Endometrial microvascular endothelial cells (primary cell): ENCODE measurements around the gene HSFX4. TPM values are rescaled to one million over a fixed set of nuclear protein-coding genes. Genes with fewer than 3 reads are reported as not detected.
"Not testable (repeated sequence)": the region's sequence is repeated elsewhere in the genome, so short reads cannot be mapped to it uniquely, and the experiment has no call there.

ENCODE experiments used
- in situ Hi-C: cut with HindIII; loops from 2 replicates; pipeline ENCODE4 v1.10.0; 2017; ENCODE audit warnings: low sequenced_read_pairs, low pct_unique_long_range_greater_than_20kb; ENCODE audit errors: inconsistent ontology term
- total RNA-seq: library from RNA; depleted of rRNA; stranded (reverse); fragments of >200 nt; gene quantifications from one replicate; pipeline ENCODE4 v1.2.3, GENCODE V29; 2015; ENCODE audit errors: inconsistent ontology term

The HSFX4 gene
- total RNA-seq = not detected

DNA sequence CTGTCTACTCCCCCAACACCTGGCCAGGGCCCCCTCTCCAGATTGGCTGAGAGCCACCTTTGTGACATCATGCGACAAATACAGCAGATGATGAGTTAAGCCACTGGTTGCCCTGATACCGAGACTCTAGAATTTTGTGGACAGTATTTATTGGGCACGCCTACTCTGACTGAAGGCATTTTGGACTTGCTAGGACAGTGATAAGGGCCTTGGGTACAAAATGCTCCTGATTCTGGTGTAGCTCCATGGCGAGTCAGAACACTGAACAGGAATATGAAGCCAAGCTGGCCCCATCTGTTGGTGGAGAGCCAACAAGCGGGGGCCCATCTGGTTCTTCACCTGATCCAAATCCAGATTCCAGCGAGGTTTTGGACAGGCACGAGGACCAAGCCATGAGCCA lies at the start of gene HSFX4:
HSFX4 (plus strand) TSS at position 174 of the 400 bp plus-strand sequence; CDS start at position 246, 72 bp downstream.
- in situ Hi-C loops = not testable (repeated sequence)

GRCh38 chrX:149881081-149881711 lies 48.2 kb upstream of the HSFX4 start, which contains the start of gene MAGEA8:
Gene MAGEA8 (plus strand): TSS chrX:149881183. CDS start chrX:149884273, 3,090 bp downstream.
- in situ Hi-C loops = no loop called here

DNA sequence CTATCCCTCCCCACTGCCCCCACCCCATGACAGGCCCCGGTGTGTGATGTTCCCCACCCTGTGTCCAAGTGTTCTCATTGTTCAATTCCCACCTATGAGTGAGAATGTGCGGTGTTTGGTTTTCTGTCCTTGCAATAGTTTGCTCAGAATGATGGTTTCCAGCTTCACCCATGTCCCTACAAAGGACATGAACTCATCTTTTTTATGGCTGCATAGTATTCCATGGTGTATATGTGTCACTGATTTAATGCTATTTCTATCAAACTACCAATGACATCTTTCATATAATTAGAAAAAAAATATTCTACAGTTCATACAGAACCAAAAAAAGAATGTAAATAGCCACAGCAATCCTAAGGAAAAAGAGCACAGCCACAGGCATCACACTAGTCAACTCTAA lies 38.5 kb upstream of the HSFX4 start:
- in situ Hi-C loops = not testable (repeated sequence)

- in situ Hi-C loops = no loop called here
Measured at GRCh38 chrX:149898554-149898953, 30.8 kb upstream of the HSFX4 start.

DNA sequence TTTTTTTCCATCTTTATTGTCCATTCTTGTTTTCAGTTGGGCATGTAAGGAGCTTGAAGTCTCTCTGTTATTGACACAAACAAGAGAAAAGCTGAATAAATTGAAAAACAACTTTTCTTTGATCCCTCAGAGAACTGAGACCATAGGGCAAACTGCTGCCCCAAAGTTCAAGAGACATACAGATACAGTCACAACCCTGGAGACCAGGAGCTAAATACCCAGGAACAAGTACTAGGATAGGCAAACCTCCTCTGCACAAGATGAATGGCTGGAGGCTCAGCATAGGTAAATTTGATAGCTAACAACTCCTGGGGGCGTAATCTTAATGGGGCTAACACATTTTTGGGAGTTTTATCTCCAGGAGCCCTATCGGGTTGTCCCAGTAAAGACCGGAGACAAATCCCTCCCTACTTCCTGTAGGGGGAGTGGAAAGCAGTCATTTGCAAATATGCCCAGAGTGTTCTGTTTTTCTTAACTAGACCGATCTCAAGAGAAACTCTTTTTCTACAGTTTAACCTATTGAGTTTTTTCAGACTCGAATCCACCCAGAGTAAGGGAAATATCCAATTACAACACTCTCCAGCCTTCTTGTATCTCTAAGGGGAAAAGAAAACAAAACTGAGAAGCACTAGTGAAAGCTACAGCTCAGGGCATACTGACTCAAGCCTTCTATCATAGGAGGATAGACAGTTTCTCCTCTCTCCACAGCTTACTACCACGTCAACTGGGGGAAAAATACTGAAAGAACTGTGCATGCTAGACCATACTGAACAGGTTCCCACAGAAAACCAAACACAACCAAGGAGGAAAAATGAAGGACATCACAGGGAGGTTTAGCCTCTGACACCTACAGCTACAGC lies 25.3 kb upstream of the HSFX4 start:
- in situ Hi-C loops = no loop called here

- in situ Hi-C loops = no loop called here
Measured at GRCh38 chrX:149908308-149908707, 21.1 kb upstream of the HSFX4 start.

DNA sequence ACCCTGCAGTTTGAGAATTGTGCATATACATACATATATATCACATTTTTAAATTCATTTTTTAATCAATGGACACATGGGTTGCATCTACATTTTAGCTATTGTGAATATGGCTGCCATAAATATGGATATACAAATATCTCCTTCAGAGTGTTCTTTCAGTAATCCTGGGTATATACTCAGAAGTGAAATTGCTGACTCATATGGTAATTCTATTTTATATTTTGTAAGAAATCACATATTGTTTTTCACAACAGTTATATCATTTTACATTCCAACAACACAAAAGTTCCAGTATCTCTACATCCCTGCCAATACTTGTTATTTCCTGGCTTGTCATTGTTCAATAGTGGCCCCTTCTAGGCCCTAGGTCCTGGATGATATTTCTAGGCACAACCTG lies 20.6 kb upstream of the HSFX4 start:
- in situ Hi-C loops = no loop called here

DNA sequence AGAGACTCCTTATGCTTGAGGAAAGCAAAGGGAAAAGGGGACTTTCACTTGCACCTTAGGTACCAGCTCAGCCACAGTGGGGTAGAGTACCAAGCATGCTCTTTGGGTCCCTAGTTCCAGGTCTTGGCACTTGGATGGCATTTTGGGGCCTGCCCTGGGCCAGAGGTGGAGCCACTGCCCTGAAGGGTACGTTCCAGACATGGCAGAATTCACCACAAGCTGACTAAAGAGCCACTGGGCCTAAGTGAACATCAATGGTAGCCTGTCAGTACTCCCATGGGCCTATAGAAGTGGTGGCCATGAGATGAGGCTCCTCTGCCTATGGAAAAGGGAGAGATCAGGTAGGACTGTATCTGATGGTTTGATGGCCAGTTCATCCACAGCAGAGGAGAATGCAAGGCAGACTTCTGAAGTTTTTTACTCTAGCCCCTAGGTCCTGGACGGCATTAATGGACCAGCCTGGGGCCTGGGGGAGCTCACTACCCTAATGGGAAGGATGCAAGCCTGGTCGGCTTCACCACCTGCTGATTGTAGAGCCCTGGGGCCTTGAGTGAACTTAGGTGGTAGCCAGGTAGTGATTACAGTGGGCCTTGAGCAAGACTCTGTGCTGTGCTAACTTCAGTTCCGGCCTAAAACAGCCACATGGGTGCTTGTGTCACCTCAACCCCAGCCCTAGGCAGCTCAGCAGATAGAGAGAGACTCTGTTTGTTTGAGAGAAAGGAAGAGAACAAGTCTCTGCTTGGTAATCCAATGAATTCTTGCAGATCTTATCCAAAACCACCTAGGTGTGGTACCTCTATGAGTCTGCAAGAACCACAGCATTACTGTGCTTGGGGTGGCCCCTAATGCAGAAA lies 19.8 kb upstream of the HSFX4 start:
- in situ Hi-C loops = no loop called here

DNA sequence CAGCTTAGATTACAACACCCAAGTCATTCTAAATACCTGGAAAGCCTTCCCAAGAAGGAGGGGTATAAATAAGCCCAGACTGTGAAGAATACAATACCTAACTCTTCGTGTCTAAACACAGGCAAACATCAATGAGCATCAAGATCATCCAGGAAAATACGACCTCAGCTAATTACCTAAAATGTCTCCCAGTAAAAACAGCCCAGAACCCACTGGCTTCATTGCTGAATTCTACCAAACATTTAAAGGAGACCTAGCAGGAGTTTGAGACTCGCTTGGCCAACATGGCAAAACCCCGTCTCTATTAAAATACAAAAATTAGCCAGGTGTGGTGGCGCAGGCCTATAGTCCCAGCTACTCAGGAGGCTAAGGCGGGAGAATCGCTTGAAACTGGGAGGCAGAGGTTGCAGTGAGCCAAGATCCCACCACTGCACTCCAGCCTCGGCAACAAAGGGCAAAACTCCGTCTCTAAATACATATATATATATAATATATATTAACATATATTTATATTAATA lies 19.1 kb upstream of the HSFX4 start:
- in situ Hi-C loops = no loop called here

GRCh38 chrX:149916745-149917392 lies 12.5 kb upstream of the HSFX4 start:
- in situ Hi-C loops = no loop called here

DNA sequence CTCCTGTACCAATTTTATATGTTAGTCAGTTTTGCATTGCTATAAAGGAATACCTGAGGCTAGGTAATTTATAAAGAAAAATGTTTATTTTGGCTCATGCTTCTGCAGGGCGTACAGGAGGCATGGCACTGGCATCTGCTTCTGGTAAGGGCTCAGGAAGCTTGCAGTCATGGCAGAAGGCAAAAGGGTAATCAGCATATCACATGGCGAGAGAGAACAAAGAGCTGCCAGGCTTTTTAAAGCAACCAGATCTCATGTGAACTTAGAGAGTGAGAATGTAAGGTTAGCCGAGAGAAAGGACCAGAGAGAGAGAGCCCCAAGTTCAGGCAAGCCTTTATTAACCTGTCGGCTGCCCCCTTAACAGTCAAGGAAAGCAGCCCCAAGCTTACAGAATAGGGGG lies 5.5 kb upstream of the HSFX4 start:
- in situ Hi-C loops = not testable (repeated sequence)

- in situ Hi-C loops = not testable (repeated sequence)
Measured at GRCh38 chrX:149924434-149924833, 4.9 kb upstream of the HSFX4 start.

DNA sequence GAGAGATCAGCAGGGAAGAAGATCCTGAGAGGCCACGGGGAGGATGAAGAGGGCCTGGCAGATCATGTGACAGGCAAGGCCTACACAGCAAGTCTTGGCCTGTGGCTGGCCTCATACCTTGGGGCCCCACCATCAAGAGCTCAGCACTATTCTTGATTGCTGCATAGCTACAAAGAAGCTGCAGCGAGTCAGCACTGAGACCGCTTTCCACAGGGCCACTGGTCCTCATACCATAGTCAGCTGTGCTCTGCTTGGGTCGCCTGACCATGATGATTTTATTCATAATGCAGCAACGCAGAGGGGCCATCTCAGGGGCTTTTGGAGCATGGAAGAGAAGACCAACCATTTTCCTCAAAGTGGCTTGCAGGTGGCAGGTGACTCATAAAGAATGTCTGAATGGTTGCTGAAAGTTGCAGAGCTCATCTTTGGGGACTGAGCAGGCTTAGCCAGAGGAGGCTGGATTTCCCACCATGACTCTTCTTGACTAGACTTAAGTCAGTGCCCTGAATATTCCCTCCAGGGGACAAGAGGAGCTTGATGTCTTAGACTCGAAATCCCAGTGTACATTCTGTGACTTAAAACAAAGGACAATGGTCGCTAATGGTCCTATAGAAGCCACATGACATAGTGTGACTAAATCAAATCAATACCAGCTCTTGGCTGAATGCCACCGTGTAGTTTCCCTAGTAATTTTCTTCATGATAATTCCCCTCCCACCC lies 2.0 kb upstream of the HSFX4 start:
- in situ Hi-C loops = not testable (repeated sequence)

DNA sequence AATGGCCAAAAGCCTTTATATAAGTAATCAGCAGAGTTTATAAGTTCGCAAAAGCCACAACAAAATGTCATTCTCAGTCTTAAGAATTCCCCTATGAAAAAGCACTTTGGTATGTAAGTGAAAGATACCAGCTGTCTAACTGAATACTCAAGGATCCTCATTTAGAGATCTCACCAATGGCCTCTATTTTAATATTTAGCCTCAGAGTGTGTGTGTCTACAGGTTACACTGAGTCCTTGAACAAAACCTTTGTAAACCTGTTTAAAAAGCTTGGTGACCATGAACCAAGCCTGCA lies 1.5 kb upstream of the HSFX4 start:
- in situ Hi-C loops = not testable (repeated sequence)

DNA sequence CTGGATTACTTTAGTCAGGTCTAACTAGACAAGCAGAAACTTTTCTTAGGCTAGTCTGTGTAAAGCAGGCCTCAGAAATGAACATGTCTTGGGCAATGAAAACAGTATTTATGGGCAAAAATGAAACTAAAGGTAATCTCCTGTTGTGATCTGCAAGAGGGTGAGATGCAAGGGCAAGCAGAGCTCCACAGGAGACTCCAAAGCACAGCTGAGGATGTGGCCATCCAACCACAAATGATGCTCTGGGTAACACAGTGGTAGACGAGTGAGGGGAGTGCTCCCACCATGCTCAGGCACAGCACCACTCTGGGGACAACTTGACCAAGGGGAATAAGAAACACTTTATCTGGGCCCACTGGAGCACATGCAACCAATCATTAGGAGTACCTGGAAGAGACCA lies 738 bp upstream of the HSFX4 start:
- in situ Hi-C loops = not testable (repeated sequence)

GRCh38 chrX:149931355-149931754 lies 2.0 kb downstream of the HSFX4 start:
- in situ Hi-C loops = not testable (repeated sequence)

GRCh38 chrX:149932150-149932549 lies 2.8 kb downstream of the HSFX4 start:
- in situ Hi-C loops = not testable (repeated sequence)

GRCh38 chrX:149932970-149933369 lies 3.6 kb downstream of the HSFX4 start:
- in situ Hi-C loops = not testable (repeated sequence)
